IMR-90 (cell line): ENCODE measurements around the gene TMEM92. TPM values are rescaled to one million over a fixed set of nuclear protein-coding genes. Genes with fewer than 3 reads are reported as not detected.

Experiments
- ATAC-seq: fragments of 200-7000 bp; cut with Tn5 transposase; 2 replicates; pipeline ENCODE4 v1.9.1; 2020; ENCODE audit warnings: low read depth, mild to moderate bottlenecking, moderate library complexity
- BruUV-seq: library from RNA; stranded (reverse); fragments of 400-500 nt; replicated peaks from 2 replicates; lab custom pipeline; 2021; lab: Mats Ljungman, UMichigan
- CTCF ChIA-PET: fragments of 300-600 bp; formaldehyde crosslinking; extraction: SDS; loops from one replicate; lab custom pipeline; 2021; ENCODE audit warnings: antibody characterized with exemption; lab: Yijun Ruan, JAX
- POLR2A ChIA-PET: fragments of 300-600 bp; sonication (Branson Sonifier 250); formaldehyde crosslinking; loops from one replicate; lab custom pipeline; 2022; ENCODE audit warnings: antibody characterized with exemption; ENCODE audit not compliant: unreplicated experiment; lab: Charles Lee
- DNase-seq: peaks from one replicate; pipeline ENCODE4 v3.0.0; 2013
- H2AFZ ChIP-seq: replicated peaks from 2 replicates; pipeline ENCODE3; 2013; ENCODE audit warnings: low read length, mild to moderate bottlenecking; ENCODE audit not compliant: poor library complexity
- H2AK5ac ChIP-seq: 2 replicates; pipeline ENCODE4 v1.6.1; 2013; ENCODE audit warnings: low read depth, low read length, inconsistent platforms
- H2AK9ac ChIP-seq: replicated peaks from 2 replicates; pipeline ENCODE3; 2013; ENCODE audit warnings: mild to moderate bottlenecking, low read depth, low read length, moderate library complexity; ENCODE audit not compliant: poor library complexity
- H2BK120ac ChIP-seq: 2 replicates; pipeline ENCODE4 v1.6.1; 2013; ENCODE audit warnings: low read depth, low read length, inconsistent platforms
- H2BK15ac ChIP-seq: 3 replicates; pipeline ENCODE4 v1.6.1; 2013; ENCODE audit warnings: low read depth, low read length, inconsistent platforms
- H2BK20ac ChIP-seq: 2 replicates; pipeline ENCODE4 v1.6.1; 2013; ENCODE audit warnings: low read depth, mild to moderate bottlenecking, inconsistent platforms, low read length, moderate library complexity
- H2BK5ac ChIP-seq: 2 replicates; pipeline ENCODE4 v1.6.1; 2013; ENCODE audit warnings: mild to moderate bottlenecking, low read depth, low read length, inconsistent platforms; ENCODE audit not compliant: poor library complexity, severe bottlenecking
- H3K14ac ChIP-seq: replicated peaks from 2 replicates; pipeline ENCODE4 v1.6.1; 2013; ENCODE audit warnings: low read depth, low read length, inconsistent platforms
- H3K18ac ChIP-seq: 2 replicates; pipeline ENCODE4 v1.6.1; 2013; ENCODE audit warnings: low read depth, low read length, control low read depth
- H3K23ac ChIP-seq: 2 replicates; pipeline ENCODE4 v1.6.1; 2013; ENCODE audit warnings: low read depth, low read length, inconsistent platforms
- H3K27ac ChIP-seq: 2 replicates; pipeline ENCODE4 v1.5.1; 2013; ENCODE audit warnings: mild to moderate bottlenecking, control low read depth, low read length; ENCODE audit not compliant: insufficient read depth
- H3K27me3 ChIP-seq: 2 replicates; pipeline ENCODE4 v1.6.1; 2013; ENCODE audit warnings: low read length; ENCODE audit not compliant: control insufficient read depth, insufficient read depth
- H3K36me3 ChIP-seq: 2 replicates; pipeline ENCODE4 v1.6.1; 2013; ENCODE audit warnings: low read length, mixed read lengths; ENCODE audit not compliant: control insufficient read depth, insufficient read depth
- H3K4ac ChIP-seq: 2 replicates; pipeline ENCODE4 v1.6.1; 2013; ENCODE audit warnings: low read depth, low read length, inconsistent platforms
- H3K4me1 ChIP-seq: 2 replicates; pipeline ENCODE4 v1.6.1; 2013; ENCODE audit warnings: low read length, mixed read lengths; ENCODE audit not compliant: control insufficient read depth, insufficient read depth
- H3K4me2 ChIP-seq: 2 replicates; pipeline ENCODE4 v1.6.1; 2013; ENCODE audit warnings: low read depth, mild to moderate bottlenecking, control low read depth, low read length, moderate library complexity
- H3K4me3 ChIP-seq: 2 replicates; pipeline ENCODE4 v1.5.1; 2013; ENCODE audit warnings: low read depth, mild to moderate bottlenecking, control low read depth, low read length, moderate library complexity; ENCODE audit not compliant: insufficient read depth
- H3K56ac ChIP-seq: 2 replicates; pipeline ENCODE4 v1.6.1; 2013; ENCODE audit warnings: low read length, inconsistent platforms; ENCODE audit not compliant: insufficient read depth; ENCODE audit errors: extremely low read depth
- H3K79me1 ChIP-seq, 2 experiments: 2 replicates each; pipeline ENCODE4 v1.6.1; 2013; ENCODE audit warnings: low read length in 2 of 2, inconsistent platforms in 1 of 2, low read depth in 1 of 2
- H3K9ac ChIP-seq: 2 replicates; pipeline ENCODE4 v1.6.1; 2013; ENCODE audit warnings: low read depth, low read length, control low read depth
- H3K9me1 ChIP-seq: 2 replicates; pipeline ENCODE4 v1.6.1; 2013; ENCODE audit warnings: low read length, inconsistent platforms; ENCODE audit not compliant: insufficient read depth
- H3K9me3 ChIP-seq: 2 replicates; pipeline ENCODE4 v1.6.1; 2013; ENCODE audit warnings: low read length; ENCODE audit not compliant: control insufficient read depth, insufficient read depth
- H4K20me1 ChIP-seq: 2 replicates; pipeline ENCODE4 v1.6.1; 2013; ENCODE audit warnings: low read length, inconsistent platforms; ENCODE audit not compliant: insufficient read depth
- H4K5ac ChIP-seq: 2 replicates; pipeline ENCODE4 v1.6.1; 2013; ENCODE audit warnings: mild to moderate bottlenecking, low read depth, low read length, control low read depth
- H4K8ac ChIP-seq, 2 experiments: 2 replicates each; pipeline ENCODE4 v1.6.1; 2013; ENCODE audit warnings: low read depth in 2 of 2, low read length in 2 of 2, control low read depth in 1 of 2, inconsistent platforms in 1 of 2
- H4K91ac ChIP-seq: 2 replicates; pipeline ENCODE4 v1.6.1; 2013; ENCODE audit warnings: low read depth, low read length, inconsistent platforms; ENCODE audit not compliant: insufficient read depth
- BHLHE40 ChIP-seq: fragments of 150-350 bp; IDR thresholded peaks from 2 replicates; pipeline ENCODE4 v1.6.1; 2016; ENCODE audit warnings: mild to moderate bottlenecking, low read depth, low read length
- CEBPB ChIP-seq: IDR thresholded peaks from 2 replicates; pipeline ENCODE4 v1.6.1; 2012; ENCODE audit warnings: low read depth, low read length, improper control_type of control experiment
- CHD1 ChIP-seq: IDR thresholded peaks from 2 replicates; pipeline ENCODE4 v1.6.1; 2012; ENCODE audit warnings: low read depth, low read length, improper control_type of control experiment
- CTCF ChIP-seq: conservative IDR thresholded peaks from 2 replicates; pipeline ENCODE4 v1.5.1; 2012; ENCODE audit warnings: mild to moderate bottlenecking, low read depth, low read length, improper control_type of control experiment
- FOS ChIP-seq: fragments of 150-350 bp; IDR thresholded peaks from 2 replicates; pipeline ENCODE4 v1.6.1; 2016; ENCODE audit warnings: low read depth, low read length
- MAFK ChIP-seq: IDR thresholded peaks from 2 replicates; pipeline ENCODE4 v1.6.1; 2012; ENCODE audit warnings: low read depth, low read length, improper control_type of control experiment
- MAZ ChIP-seq: IDR thresholded peaks from 2 replicates; pipeline ENCODE4 v1.6.1; 2012; ENCODE audit warnings: low read depth, mild to moderate bottlenecking, low read length, improper control_type of control experiment, moderate library complexity, borderline replicate concordance
- MXI1 ChIP-seq: IDR thresholded peaks from 2 replicates; pipeline ENCODE4 v1.6.1; 2012; ENCODE audit warnings: low read depth, mild to moderate bottlenecking, low read length, moderate library complexity, borderline replicate concordance
- NFE2L2 ChIP-seq: fragments of 150-350 bp; IDR thresholded peaks from 2 replicates; pipeline ENCODE4 v1.6.1; 2016; ENCODE audit warnings: low read depth, mild to moderate bottlenecking, low read length
- POLR2A ChIP-seq: IDR thresholded peaks from 2 replicates; pipeline ENCODE4 v1.6.1; 2012; ENCODE audit warnings: mild to moderate bottlenecking, low read depth, low read length
- RAD21 ChIP-seq: IDR thresholded peaks from 2 replicates; pipeline ENCODE4 v1.6.1; 2012; ENCODE audit warnings: low read length, improper control_type of control experiment
- RFX5 ChIP-seq: IDR thresholded peaks from 2 replicates; pipeline ENCODE4 v1.8.0; 2012; ENCODE audit warnings: low read depth, mild to moderate bottlenecking, low read length, moderate library complexity
- SMC3 ChIP-seq: fragments of 150-350 bp; IDR thresholded peaks from 2 replicates; pipeline ENCODE4 v1.6.1; 2016; ENCODE audit warnings: low read depth, mild to moderate bottlenecking, antibody characterized with exemption, low read length, moderate library complexity
- USF2 ChIP-seq: fragments of 150-350 bp; IDR thresholded peaks from 2 replicates; pipeline ENCODE4 v1.6.1; 2017; ENCODE audit warnings: mild to moderate bottlenecking, antibody characterized with exemption, low read length, low read depth
- WGBS, 2 experiments: methylation state at CpG; one replicate each; pipeline versions ENCODE4 v1.1.5 to v1.1.7; 2013; ENCODE audit warnings: missing lambda C conversion rate in 2 of 2; ENCODE audit not compliant: insufficient read length in 1 of 2; ENCODE audit errors: extremely low coverage in 2 of 2; 5-methylcytosine and 5-hydroxymethylcytosine counted together
- dilution Hi-C: fragments of 300-500 bp; cut with HindIII; formaldehyde crosslinking; loops from one replicate; pipeline ENCODE4 v1.14.3; 2018; ENCODE audit warnings: low sequenced_read_pairs; ENCODE audit not compliant: unreplicated experiment
- in situ Hi-C: fragments of 300-500 bp; cut with MboI; formaldehyde crosslinking; loops from 3 replicates; pipeline ENCODE4 v1.14.3; 2019; ENCODE audit warnings: low sequenced_read_pairs, inconsistent platforms, mixed read lengths
- intact Hi-C: fragments of 100-400 bp; cut with micrococcal nuclease; formaldehyde crosslinking; loops from 2 replicates; pipeline ENCODE4 v1.10.0; 2022
- polyA plus RNA-seq, 3 experiments: library from polyadenylated mRNA; depleted of rRNA; stranded (reverse); fragments of >200 nt; gene quantifications; 2 replicates each; pipeline ENCODE4 v1.2.3, GENCODE V29; 2012; ENCODE audit warnings: low replicate concordance in 1 of 3
- total RNA-seq: library from RNA; depleted of rRNA; stranded (reverse); fragments of >200 nt; gene quantifications from 2 replicates; pipeline ENCODE4 v1.2.3, GENCODE V29; 2012
- TF ChIP-seq, protein P1 (sequence below): fragments of 150-350 bp; IDR thresholded peaks from 2 replicates; pipeline ENCODE4 v1.6.1; 2016; ENCODE audit warnings: low read depth, mild to moderate bottlenecking, low read length, moderate library complexity, borderline replicate concordance

Gene TMEM92
- total and polyA plus RNA-seq, 2 of the 4 experiments (the other 2 are of a cell fraction): 0.18 to 1.7 TPM

DNA sequence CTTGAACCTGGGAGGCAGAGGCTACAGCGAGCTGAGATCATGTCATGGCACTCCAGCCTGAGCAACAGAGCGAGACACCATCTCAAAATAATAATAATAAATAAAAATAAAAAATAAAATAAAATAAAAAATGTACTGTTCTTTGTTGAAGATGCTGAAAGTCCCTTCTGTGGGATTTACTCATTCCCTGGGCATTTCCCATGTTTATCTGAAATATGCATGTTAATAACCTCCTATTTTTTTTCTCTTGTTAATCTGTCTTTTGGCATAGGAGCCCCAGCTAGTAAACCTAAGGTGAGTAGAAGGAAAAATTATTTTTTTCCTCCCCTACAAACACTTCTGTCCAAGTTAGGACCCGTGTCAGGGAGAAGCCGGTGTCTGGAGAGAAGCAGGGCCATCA is 34.4 kb downstream of the TMEM92 start:
- peak overlapping the region; percentile 66 for H3K4me2 ChIP-seq
- H3K56ac ChIP-seq: no peak overlapping the region
- H2BK120ac ChIP-seq: peak overlapping the region; percentile 85
- no peaks in the 10 kb centered on the region for H3K36me3 ChIP-seq
- no peak overlapping the region for H2AFZ ChIP-seq
- CTCF ChIA-PET: interaction anchor here (1.5 kb wide), 1 partner anchor 11 kb away, joined by 3 read pairs; no protein-coding TSS in a partner anchor
- peaks cover 4% of the 10 kb centered on the region; the same call in 1 of the 2 replicates for H3K27me3 ChIP-seq
- peak overlapping the region in 1 of 2 experiments; percentile 73; a peak in 1 of 4 replicates for H4K8ac ChIP-seq
- POLR2A ChIA-PET: interaction anchor here (1.2 kb wide), 1 partner anchor 107 kb away, joined by 4 read pairs; the partner anchor contains the start of gene COL1A1
- peak overlapping the region; percentile 54; the same call in 1 of the 2 replicates for H3K14ac ChIP-seq
- dilution Hi-C loops: no loop called here
- peak overlapping the region; percentile 62 for H3K27ac ChIP-seq
- H2BK15ac ChIP-seq: no peak overlapping the region; the same call in 2 of the 3 replicates
- no peak overlapping the region for H3K4me3 ChIP-seq
- peak overlapping the region; percentile 74 for H2BK20ac ChIP-seq
- H3K9me3 ChIP-seq: no peaks in the 10 kb centered on the region
- no TSS peak for BruUV-seq
- peak overlapping the region; percentile 7; the same call in 1 of the 2 replicates for H3K18ac ChIP-seq
- no peak overlapping the region for H2AK9ac ChIP-seq
- H2BK5ac ChIP-seq: peak overlapping the region; percentile 69
- ATAC-seq (peak; percentile 15; the same call in 1 of the 2 replicates), DNase-seq (peak; percentile 74)
- H3K23ac ChIP-seq: peak overlapping the region; percentile 64; the same call in 1 of the 2 replicates
- no peaks in the 10 kb centered on the region for H3K79me1 ChIP-seq
- in situ Hi-C loops: loop anchor here (25.0 kb wide), 1 partner anchor 421 kb away; no protein-coding TSS in a partner anchor
- H3K4me1 ChIP-seq: peaks cover 24% of the 10 kb centered on the region
- H3K9ac ChIP-seq: no peak overlapping the region
- intact Hi-C loops: loop anchor here (10.0 kb wide), 1 partner anchor 274 kb away; no protein-coding TSS in a partner anchor
- peak overlapping the region; percentile 84 for H3K4ac ChIP-seq
- H2AK5ac ChIP-seq: peak overlapping the region; percentile 65; the same call in 1 of the 2 replicates
- peaks cover 15% of the 10 kb centered on the region for H3K9me1 ChIP-seq
- H4K5ac ChIP-seq: peak overlapping the region; percentile 13; the same call in 1 of the 2 replicates
- H4K20me1 ChIP-seq: no peaks in the 10 kb centered on the region
- no CpG with 5 or more reads among the region's 4 CpGs for WGBS, 2 experiments
- peak overlapping the region; percentile 76 for H4K91ac ChIP-seq
- TF ChIP-seq RFX5: no peak
- no peak for TF ChIP-seq NFE2L2
- no peak for TF ChIP-seq USF2
- TF ChIP-seq MXI1: no peak
- no peak for TF ChIP-seq CEBPB
- TF ChIP-seq RAD21: no peak
- TF ChIP-seq CHD1: no peak
- no peak for TF ChIP-seq FOS
- TF ChIP-seq MAFK: no peak
- TF ChIP-seq POLR2A: no peak
- TF ChIP-seq CTCF: no peak
- no peak for TF ChIP-seq BHLHE40
- no peak for TF ChIP-seq MAZ
- TF ChIP-seq, protein P1, sequence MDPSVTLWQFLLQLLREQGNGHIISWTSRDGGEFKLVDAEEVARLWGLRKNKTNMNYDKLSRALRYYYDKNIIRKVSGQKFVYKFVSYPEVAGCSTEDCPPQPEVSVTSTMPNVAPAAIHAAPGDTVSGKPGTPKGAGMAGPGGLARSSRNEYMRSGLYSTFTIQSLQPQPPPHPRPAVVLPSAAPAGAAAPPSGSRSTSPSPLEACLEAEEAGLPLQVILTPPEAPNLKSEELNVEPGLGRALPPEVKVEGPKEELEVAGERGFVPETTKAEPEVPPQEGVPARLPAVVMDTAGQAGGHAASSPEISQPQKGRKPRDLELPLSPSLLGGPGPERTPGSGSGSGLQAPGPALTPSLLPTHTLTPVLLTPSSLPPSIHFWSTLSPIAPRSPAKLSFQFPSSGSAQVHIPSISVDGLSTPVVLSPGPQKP: no peak
- TF ChIP-seq SMC3: no peak
